DMS 273 treated with DMSO at 0.1 percent for 48 hours (cell line): ENCODE results near the gene SERTAD3.
A peak's percentile ranks its signal among the peaks of the same experiment; 100 is the strongest.
"Not testable (repeated sequence)": the region's sequence is repeated elsewhere in the genome, so short reads cannot be mapped to it uniquely, and the experiment has no call there.

Experiments used
- DNase-seq: peaks from one replicate; lab custom pipeline; 2025; lab: John Stamatoyannopoulos, UW

Gene SERTAD3

GRCh38 chr19:40408598-40408925, 35.6 kb downstream of the SERTAD3 start:
- DNase-seq = not testable (repeated sequence)

- DNase-seq = no peak
These were observed 36.2 kb downstream of the SERTAD3 start for GRCh38 chr19:40407714-40408597.

- DNase-seq = peak; percentile 43
These were observed 40.7 kb downstream of the SERTAD3 start for GRCh38 chr19:40403262-40403984.

GRCh38 chr19:40400559-40400958, 43.6 kb downstream of the SERTAD3 start:
- no peak for DNase-seq

- DNase-seq = no peak
These were observed 45.6 kb downstream of the SERTAD3 start for GRCh38 chr19:40398417-40399131.

GRCh38 chr19:40397568-40397906, 46.6 kb downstream of the SERTAD3 start:
- no peak for DNase-seq

- DNase-seq = no peak
These were observed 47.1 kb downstream of the SERTAD3 start for GRCh38 chr19:40396886-40397567.

- no peak for DNase-seq
These were observed 48.2 kb downstream of the SERTAD3 start for GRCh38 chr19:40395956-40396355.

- no peak for DNase-seq
These were observed 49.3 kb downstream of the SERTAD3 start for GRCh38 chr19:40394816-40395210.

- no peak for DNase-seq
These were observed 50.0 kb downstream of the SERTAD3 start for GRCh38 chr19:40393894-40394815.

GRCh38 chr19:40392894-40393517, 51.1 kb downstream of the SERTAD3 start:
- DNase-seq = no peak

GRCh38 chr19:40392123-40392522, 52.0 kb downstream of the SERTAD3 start:
- no peak for DNase-seq
